K562 (cell line): Measurements from ENCODE around the gene HYI. TPM values are rescaled to one million over a fixed set of nuclear protein-coding genes. Genes with fewer than 3 reads are reported as not detected.

ENCODE experiments used
- AFF1 ChIP-seq, 2 experiments: fragments of 450-650 bp; IDR thresholded peaks; 2 replicates each; pipeline ENCODE4 v1.6.1; 2018; ENCODE audit warnings: mild to moderate bottlenecking in 2 of 2, low read depth in 1 of 2; ENCODE audit not compliant: partially characterized antibody in 2 of 2
- ARID2 ChIP-seq: fragments of 450-650 bp; IDR thresholded peaks from 2 replicates; pipeline ENCODE4 v1.6.1; 2017; ENCODE audit warnings: antibody characterized with exemption, mild to moderate bottlenecking
- ATF4 ChIP-seq: fragments of 450-650 bp; formaldehyde crosslinking; IDR thresholded peaks from 2 replicates; pipeline ENCODE4 v1.4.0; 2022; ENCODE audit warnings: mild to moderate bottlenecking, moderate library complexity
- BACH1 ChIP-seq: fragments of 200-800 bp; sonication (Bioruptor generic); IDR thresholded peaks from 2 replicates; pipeline ENCODE4 v1.6.1; 2016; ENCODE audit warnings: missing genetic modification characterization, missing compliant biosample characterization
- CBFA2T2 ChIP-seq: fragments of 450-650 bp; conservative IDR thresholded peaks from 2 replicates; pipeline ENCODE4 v1.6.1; 2017; ENCODE audit warnings: mild to moderate bottlenecking
- CBFA2T3 ChIP-seq: fragments of 450-650 bp; IDR thresholded peaks from 2 replicates; pipeline ENCODE4 v1.6.1; 2017
- CXXC5 ChIP-seq: fragments of 250-450 bp; sonication (Bioruptor Pico); IDR thresholded peaks from 2 replicates; pipeline ENCODE4 v1.8.0; 2022; ENCODE audit warnings: inconsistent platforms, mild to moderate bottlenecking, moderate library complexity
- EGR1 ChIP-seq: fragments of 450-650 bp; conservative IDR thresholded peaks from 2 replicates; pipeline ENCODE4 v1.6.1; 2017; ENCODE audit warnings: mild to moderate bottlenecking
- EZH2 ChIP-seq: IDR thresholded peaks from 2 replicates; pipeline ENCODE4 v1.6.1; 2012; ENCODE audit warnings: low read depth, mild to moderate bottlenecking, inconsistent platforms, low read length, borderline replicate concordance
- MCM3 ChIP-seq: fragments of 450-650 bp; IDR thresholded peaks from 2 replicates; pipeline ENCODE4 v1.6.1; 2016
- RBM25 ChIP-seq: fragments of 200-400 bp; formaldehyde crosslinking; IDR thresholded peaks from 2 replicates; pipeline ENCODE4 v1.6.1; 2018; ENCODE audit warnings: low read length, low read depth, moderate library complexity; ENCODE audit not compliant: severe bottlenecking
- SMAD4 ChIP-seq: fragments of 250-450 bp; sonication (Bioruptor Pico); conservative IDR thresholded peaks from 2 replicates; pipeline ENCODE4 v1.8.0; 2021; ENCODE audit warnings: inconsistent platforms, mild to moderate bottlenecking, moderate library complexity
- SRSF1 ChIP-seq: fragments of 200-400 bp; formaldehyde crosslinking; IDR thresholded peaks from 2 replicates; pipeline ENCODE4 v1.6.1; 2017; ENCODE audit warnings: mild to moderate bottlenecking, low read depth, low read length, moderate library complexity
- STAG1 ChIP-seq: sonication (generic); formaldehyde crosslinking; IDR thresholded peaks from 2 replicates; pipeline ENCODE4 v1.5.0; 2020; ENCODE audit warnings: missing genetic modification reagents, borderline replicate concordance
- TCF3 ChIP-seq: sonication (generic); formaldehyde crosslinking; IDR thresholded peaks from 2 replicates; pipeline ENCODE4 v1.4.0; 2020; ENCODE audit warnings: mild to moderate bottlenecking, missing genetic modification reagents
- TRIM24 ChIP-seq, 2 experiments: fragments of 450-650 bp; IDR thresholded peaks; 2 replicates each; pipeline ENCODE4 v1.6.1; 2016
- ZNF197 ChIP-seq: fragments of 200-800 bp; sonication (Bioruptor generic); IDR thresholded peaks from 2 replicates; pipeline ENCODE4 v1.6.1; 2016; ENCODE audit warnings: low read depth, missing genetic modification characterization, missing compliant biosample characterization
- polyA plus RNA-seq, 8 experiments: library from polyadenylated mRNA; depleted of rRNA in 4 of 8; stranded (reverse) in 5 of 8; unstranded in 3 of 8; fragments of >200 nt; fragmentation: Nextera tagmentation in 2 of 8; fragmentation: Illumina TruSeq in 1 of 8; extraction: Ambion mirVana in 2 of 8; extraction: Trizol in 1 of 8; gene quantifications; 2 replicates each; pipeline versions ENCODE4 v1.2.1 to v1.2.3, GENCODE V29; 2011 to 2014; ENCODE audit warnings: inconsistent platforms in 1 of 8, missing spikeins in 1 of 8
- total RNA-seq, 7 experiments: library from RNA; depleted of rRNA in 6 of 7; stranded (reverse); fragments of >200 nt in 6 of 7; fragmentation: Illumina TruSeq in 2 of 7; extraction: Trizol in 2 of 7; gene quantifications; 2 replicates each; pipeline versions ENCODE4 v1.2.1 to v1.2.3, GENCODE V29; 2011 to 2021; ENCODE audit warnings: low replicate concordance in 1 of 7
- TF ChIP-seq, protein P1 (sequence below): fragments of 450-650 bp; formaldehyde crosslinking; conservative IDR thresholded peaks from 2 replicates; pipeline ENCODE4 v1.4.0; 2022; ENCODE audit warnings: mild to moderate bottlenecking, missing genetic modification characterization

The HYI gene
- total and polyA plus RNA-seq, 9 of the 15 experiments (the other 6 are each of a cell fraction or from before 2014, with no cell fraction given): 0.04 to 4.1 (median 1.4) TPM; not detected in 1

GRCh38 chr1:43495204-43495603 lies 41.5 kb upstream of the HYI start (continued):
- no peak for TF ChIP-seq AFF1 (IDR thresholded peaks at IDR 0.05; ENCODE audit: low read depth in 1 of 2, partially characterized antibody in 2 of 2)
- TF ChIP-seq TRIM24 (IDR thresholded peaks at IDR 0.05): 0 out of 4 replicates have a peak, but pooled peaks of 1 of the 2 experiments have one; percentile 25
- peak; percentile 86 for TF ChIP-seq SMAD4
- TF ChIP-seq ZNF197: no peak
- TF ChIP-seq BACH1 (tag): no peak
- TF ChIP-seq EZH2: no peak
- TF ChIP-seq CXXC5: peak; percentile 49; the same call in 1 of the 2 replicates
- TF ChIP-seq ARID2: no peak
- peak; percentile 44 for TF ChIP-seq RBM25
- no peak for TF ChIP-seq EGR1
- TF ChIP-seq, protein P1, sequence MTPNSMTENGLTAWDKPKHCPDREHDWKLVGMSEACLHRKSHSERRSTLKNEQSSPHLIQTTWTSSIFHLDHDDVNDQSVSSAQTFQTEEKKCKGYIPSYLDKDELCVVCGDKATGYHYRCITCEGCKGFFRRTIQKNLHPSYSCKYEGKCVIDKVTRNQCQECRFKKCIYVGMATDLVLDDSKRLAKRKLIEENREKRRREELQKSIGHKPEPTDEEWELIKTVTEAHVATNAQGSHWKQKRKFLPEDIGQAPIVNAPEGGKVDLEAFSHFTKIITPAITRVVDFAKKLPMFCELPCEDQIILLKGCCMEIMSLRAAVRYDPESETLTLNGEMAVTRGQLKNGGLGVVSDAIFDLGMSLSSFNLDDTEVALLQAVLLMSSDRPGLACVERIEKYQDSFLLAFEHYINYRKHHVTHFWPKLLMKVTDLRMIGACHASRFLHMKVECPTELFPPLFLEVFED (CRISPR knock-in tag): no peak
- TF ChIP-seq MCM3: no peak
- no peak for TF ChIP-seq ATF4 (CRISPR knock-in tag)
- TF ChIP-seq SRSF1: no peak
- TF ChIP-seq CBFA2T3: peak; percentile 83
- peak; percentile 62 for TF ChIP-seq CBFA2T2
- no peak for TF ChIP-seq STAG1
- peak; percentile 62 for TF ChIP-seq TCF3 (CRISPR knock-in tag)
- TF ChIP-seq, all 486 proteins: peak for 19
